ENCODE results near the gene AFAP1L2. TPM values are rescaled to one million over a fixed set of nuclear protein-coding genes. Genes with fewer than 3 reads are reported as not detected.
"Not testable (repeated sequence)": the region's sequence is repeated elsewhere in the genome, so short reads cannot be mapped to it uniquely, and the experiment has no call there.

AFAP1L2 gene
- polyA plus RNA-seq, 6 donors from 2014 or later, result 1.9 to 4.3 (median 3.3) TPM; not detected in 1

GRCh38 chr10:114345701-114346100 lies 58.6 kb downstream of the AFAP1L2 start:
- no peak for ATAC-seq (ENCODE audit: low read depth in 2 of 2)
- Mint-ChIP-seq H3K27ac (no peak overlapping the region), H3K4me1 (no peaks in the 10 kb centered on the region), H3K4me3 (no peak overlapping the region), H3K36me3 (no peaks in the 10 kb centered on the region), H3K9me3 (no peaks in the 10 kb centered on the region), H3K27me3 (no peaks in the 10 kb centered on the region)
- no peak for DNase-seq

GRCh38 chr10:114343623-114344505 lies 60.4 kb downstream of the AFAP1L2 start:
- DNase-seq (no peak), ATAC-seq (ENCODE audit: low read depth in 2 of 2) (no peak)
- Mint-ChIP-seq H3K9me3 (no peaks in the 10 kb centered on the region), H3K27ac (peak overlapping the region in 1 of 6 donors; percentile 9), H3K36me3 (no peaks in the 10 kb centered on the region), H3K27me3 (no peaks in the 10 kb centered on the region), H3K4me3 (no peak overlapping the region), H3K4me1 (no peaks in the 10 kb centered on the region)

GRCh38 chr10:114342976-114343375 lies 61.3 kb downstream of the AFAP1L2 start:
- Mint-ChIP-seq H3K4me3 (no peak overlapping the region), H3K36me3 (no peaks in the 10 kb centered on the region), H3K9me3 (no peaks in the 10 kb centered on the region), H3K27ac (no peak overlapping the region), H3K4me1 (no peaks in the 10 kb centered on the region), H3K27me3 (no peaks in the 10 kb centered on the region)
- DNase-seq (no peak), ATAC-seq (ENCODE audit: low read depth in 2 of 2) (no peak)

GRCh38 chr10:114340816-114341215 lies 63.5 kb downstream of the AFAP1L2 start:
- no peak overlapping the region for H3K27ac Mint-ChIP-seq
- H3K4me3 Mint-ChIP-seq, result no peak overlapping the region
- DNase-seq (no peak), ATAC-seq (ENCODE audit: low read depth in 2 of 2) (no peak)
- no peaks in the 10 kb centered on the region for H3K9me3 Mint-ChIP-seq
- no peaks in the 10 kb centered on the region for H3K36me3 Mint-ChIP-seq
- H3K27me3 Mint-ChIP-seq, result no peaks in the 10 kb centered on the region
- H3K4me1 Mint-ChIP-seq, result no peaks in the 10 kb centered on the region

GRCh38 chr10:114337510-114338462 lies 66.5 kb downstream of the AFAP1L2 start:
- ATAC-seq (ENCODE audit: low read depth in 2 of 2), result no peak
- DNase-seq, result no peak
- H3K27me3 Mint-ChIP-seq, result peaks cover 0 to 3% (median 0%) of the 10 kb centered on the region in 3 donors

GRCh38 chr10:114336823-114337509 lies 67.3 kb downstream of the AFAP1L2 start:
- peaks cover 0 to 3% (median 0%) of the 10 kb centered on the region in 3 donors for H3K27me3 Mint-ChIP-seq
- peak overlapping the region in 1 of 8 donors; percentile 26 for H3K4me3 Mint-ChIP-seq
- H3K4me1 Mint-ChIP-seq, result no peaks in the 10 kb centered on the region
- H3K9me3 Mint-ChIP-seq, result no peaks in the 10 kb centered on the region
- H3K27ac Mint-ChIP-seq, result no peak overlapping the region
- ATAC-seq (ENCODE audit: low read depth in 2 of 2), result no peak
- no peak for DNase-seq
- H3K36me3 Mint-ChIP-seq, result no peaks in the 10 kb centered on the region

More at GRCh38 chr10:114337510-114338462, 66.5 kb downstream of the AFAP1L2 start:
- peak overlapping the region in 1 of 8 donors; percentile 26 for H3K4me3 Mint-ChIP-seq
- H3K27ac Mint-ChIP-seq, result no peak overlapping the region
- no peaks in the 10 kb centered on the region for H3K4me1 Mint-ChIP-seq
- no peaks in the 10 kb centered on the region for H3K36me3 Mint-ChIP-seq
- H3K9me3 Mint-ChIP-seq, result no peaks in the 10 kb centered on the region

GRCh38 chr10:114335614-114336013 lies 68.7 kb downstream of the AFAP1L2 start:
- peaks cover 0 to 3% (median 0%) of the 10 kb centered on the region in 3 donors for H3K27me3 Mint-ChIP-seq
- H3K9me3 Mint-ChIP-seq, result peaks cover 0 to 2% (median 0%) of the 10 kb centered on the region in 7 donors
- H3K27ac Mint-ChIP-seq, result no peak overlapping the region
- H3K4me3 Mint-ChIP-seq, result no peak overlapping the region
- DNase-seq (no peak), ATAC-seq (ENCODE audit: low read depth in 2 of 2) (no peak)
- no peaks in the 10 kb centered on the region for H3K36me3 Mint-ChIP-seq
- H3K4me1 Mint-ChIP-seq, result no peaks in the 10 kb centered on the region

- Mint-ChIP-seq H3K36me3 (no peaks in the 10 kb centered on the region), H3K27ac (peak overlapping the region in 1 of 6 donors; percentile 46), H3K4me3 (no peak overlapping the region), H3K27me3 (peaks cover 0 to 3% (median 0%) of the 10 kb centered on the region in 3 donors), H3K4me1 (no peaks in the 10 kb centered on the region), H3K9me3 (peaks cover 0 to 2% (median 0%) of the 10 kb centered on the region in 7 donors)
- DNase-seq, result no peak
- ATAC-seq (ENCODE audit: low read depth in 2 of 2), result no peak
Observed at GRCh38 chr10:114334301-114334700, 70.0 kb downstream of the AFAP1L2 start.

- H3K27ac Mint-ChIP-seq, result peak overlapping the region in 1 of 6 donors; percentile 57
- H3K27me3 Mint-ChIP-seq; ATAC-seq (ENCODE audit: low read depth in 2 of 2); H3K9me3 Mint-ChIP-seq; DNase-seq; H3K36me3 Mint-ChIP-seq; H3K4me3 Mint-ChIP-seq; H3K4me1 Mint-ChIP-seq: not testable (repeated sequence)
Observed at GRCh38 chr10:114333441-114333840, 70.9 kb downstream of the AFAP1L2 start.

GRCh38 chr10:114332301-114333192 lies 71.8 kb downstream of the AFAP1L2 start:
- Mint-ChIP-seq H3K4me3 (no peak overlapping the region), H3K4me1 (no peaks in the 10 kb centered on the region)

GRCh38 chr10:114329634-114330365 lies 74.5 kb downstream of the AFAP1L2 start:
- H3K27ac Mint-ChIP-seq, result no peak overlapping the region
- no peak overlapping the region for H3K4me3 Mint-ChIP-seq
- peaks cover 0 to 3% (median 0%) of the 10 kb centered on the region in 3 donors for H3K27me3 Mint-ChIP-seq
- ATAC-seq (ENCODE audit: low read depth in 2 of 2) (no peak), DNase-seq (no peak)
- peaks cover 0 to 2% (median 0%) of the 10 kb centered on the region in 7 donors for H3K9me3 Mint-ChIP-seq
- H3K36me3 Mint-ChIP-seq, result no peaks in the 10 kb centered on the region
- no peaks in the 10 kb centered on the region for H3K4me1 Mint-ChIP-seq

More at GRCh38 chr10:114332301-114333192, 71.8 kb downstream of the AFAP1L2 start:
- DNase-seq, result no peak
- Mint-ChIP-seq H3K9me3 (peaks cover 0 to 2% (median 0%) of the 10 kb centered on the region in 7 donors), H3K27me3 (peaks cover 0 to 3% (median 0%) of the 10 kb centered on the region in 3 donors), H3K27ac (peak overlapping the region in 1 of 6 donors; percentile 61), H3K36me3 (no peaks in the 10 kb centered on the region)
- no peak for ATAC-seq (ENCODE audit: low read depth in 2 of 2)

- no peak overlapping the region for H3K4me3 Mint-ChIP-seq
- no peak for ATAC-seq (ENCODE audit: low read depth in 2 of 2)
- peaks cover 0 to under 1% (median 0%) of the 10 kb centered on the region in 3 donors for H3K27me3 Mint-ChIP-seq
- DNase-seq, result no peak
- H3K9me3 Mint-ChIP-seq, result peaks cover 0 to 2% (median 0%) of the 10 kb centered on the region in 7 donors
- H3K4me1 Mint-ChIP-seq, result no peaks in the 10 kb centered on the region
- no peaks in the 10 kb centered on the region for H3K36me3 Mint-ChIP-seq
- H3K27ac Mint-ChIP-seq, result no peak overlapping the region
Observed at GRCh38 chr10:114328874-114329273, 75.4 kb downstream of the AFAP1L2 start.
